ENCODE data around the gene LRRC8A.
"Not testable (repeated sequence)": the region's sequence is repeated elsewhere in the genome, so short reads cannot be mapped to it uniquely, and the experiment has no call there.

DNA sequence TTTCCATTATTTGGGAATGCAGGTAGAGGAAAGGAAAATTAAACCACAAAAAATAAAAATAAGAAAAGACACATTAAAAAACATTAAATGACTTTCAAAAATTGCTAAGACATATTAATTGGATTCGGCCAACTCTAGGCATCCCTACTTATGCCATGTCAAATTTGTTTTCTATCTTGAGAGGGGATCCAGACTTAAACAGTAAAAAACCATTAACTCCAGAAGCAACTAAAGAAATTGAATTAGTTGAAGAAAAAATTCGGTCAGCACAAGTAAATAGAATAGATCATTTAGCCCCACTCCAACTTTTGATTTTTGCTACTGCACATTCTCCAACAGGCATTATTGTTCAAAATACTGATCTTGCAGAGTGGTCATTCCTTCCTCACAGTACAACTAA is 29.3 kb upstream of the LRRC8A start:
- not testable (repeated sequence) for TF ChIP-seq POLR2AphosphoS5 (IDR thresholded peaks at IDR 0.05; ENCODE audit: low read depth, low read length); POLR2A (IDR thresholded peaks at IDR 0.05; ENCODE audit: borderline replicate concordance, extremely low read depth, insufficient read depth, insufficient read length); YY1 (IDR thresholded peaks at IDR 0.05; ENCODE audit: extremely low read depth, insufficient replicate concordance, low read depth, low read length); RAD21 (IDR thresholded peaks at IDR 0.05; ENCODE audit: low read depth); EZH2phosphoT487 (IDR thresholded peaks at IDR 0.05; ENCODE audit: borderline replicate concordance); EZH2 (IDR thresholded peaks at IDR 0.05); FOSL1 (IDR thresholded peaks at IDR 0.05; ENCODE audit: low read depth); SRF (IDR thresholded peaks at IDR 0.05; ENCODE audit: low read depth); CEBPB (IDR thresholded peaks at IDR 0.05; ENCODE audit: low read depth); EGR1 (IDR thresholded peaks at IDR 0.05; ENCODE audit: low read depth)
- TF ChIP-seq, protein P1, sequence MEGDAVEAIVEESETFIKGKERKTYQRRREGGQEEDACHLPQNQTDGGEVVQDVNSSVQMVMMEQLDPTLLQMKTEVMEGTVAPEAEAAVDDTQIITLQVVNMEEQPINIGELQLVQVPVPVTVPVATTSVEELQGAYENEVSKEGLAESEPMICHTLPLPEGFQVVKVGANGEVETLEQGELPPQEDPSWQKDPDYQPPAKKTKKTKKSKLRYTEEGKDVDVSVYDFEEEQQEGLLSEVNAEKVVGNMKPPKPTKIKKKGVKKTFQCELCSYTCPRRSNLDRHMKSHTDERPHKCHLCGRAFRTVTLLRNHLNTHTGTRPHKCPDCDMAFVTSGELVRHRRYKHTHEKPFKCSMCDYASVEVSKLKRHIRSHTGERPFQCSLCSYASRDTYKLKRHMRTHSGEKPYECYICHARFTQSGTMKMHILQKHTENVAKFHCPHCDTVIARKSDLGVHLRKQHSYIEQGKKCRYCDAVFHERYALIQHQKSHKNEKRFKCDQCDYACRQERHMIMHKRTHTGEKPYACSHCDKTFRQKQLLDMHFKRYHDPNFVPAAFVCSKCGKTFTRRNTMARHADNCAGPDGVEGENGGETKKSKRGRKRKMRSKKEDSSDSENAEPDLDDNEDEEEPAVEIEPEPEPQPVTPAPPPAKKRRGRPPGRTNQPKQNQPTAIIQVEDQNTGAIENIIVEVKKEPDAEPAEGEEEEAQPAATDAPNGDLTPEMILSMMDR (IDR thresholded peaks at IDR 0.05 in 2 of 3, conservative IDR thresholded peaks at IDR 0.05 in 1 of 3; ENCODE audit: borderline replicate concordance in 1 of 3, insufficient read depth in 1 of 3, low read depth in 2 of 3, low read length in 2 of 3) = not testable (repeated sequence)
- TF ChIP-seq, protein P2, sequence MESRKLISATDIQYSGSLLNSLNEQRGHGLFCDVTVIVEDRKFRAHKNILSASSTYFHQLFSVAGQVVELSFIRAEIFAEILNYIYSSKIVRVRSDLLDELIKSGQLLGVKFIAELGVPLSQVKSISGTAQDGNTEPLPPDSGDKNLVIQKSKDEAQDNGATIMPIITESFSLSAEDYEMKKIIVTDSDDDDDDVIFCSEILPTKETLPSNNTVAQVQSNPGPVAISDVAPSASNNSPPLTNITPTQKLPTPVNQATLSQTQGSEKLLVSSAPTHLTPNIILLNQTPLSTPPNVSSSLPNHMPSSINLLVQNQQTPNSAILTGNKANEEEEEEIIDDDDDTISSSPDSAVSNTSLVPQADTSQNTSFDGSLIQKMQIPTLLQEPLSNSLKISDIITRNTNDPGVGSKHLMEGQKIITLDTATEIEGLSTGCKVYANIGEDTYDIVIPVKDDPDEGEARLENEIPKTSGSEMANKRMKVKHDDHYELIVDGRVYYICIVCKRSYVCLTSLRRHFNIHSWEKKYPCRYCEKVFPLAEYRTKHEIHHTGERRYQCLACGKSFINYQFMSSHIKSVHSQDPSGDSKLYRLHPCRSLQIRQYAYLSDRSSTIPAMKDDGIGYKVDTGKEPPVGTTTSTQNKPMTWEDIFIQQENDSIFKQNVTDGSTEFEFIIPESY (IDR thresholded peaks at IDR 0.05; ENCODE audit: extremely low read depth, insufficient replicate concordance, low read length) = not testable (repeated sequence)
- TF ChIP-seq, protein P3, sequence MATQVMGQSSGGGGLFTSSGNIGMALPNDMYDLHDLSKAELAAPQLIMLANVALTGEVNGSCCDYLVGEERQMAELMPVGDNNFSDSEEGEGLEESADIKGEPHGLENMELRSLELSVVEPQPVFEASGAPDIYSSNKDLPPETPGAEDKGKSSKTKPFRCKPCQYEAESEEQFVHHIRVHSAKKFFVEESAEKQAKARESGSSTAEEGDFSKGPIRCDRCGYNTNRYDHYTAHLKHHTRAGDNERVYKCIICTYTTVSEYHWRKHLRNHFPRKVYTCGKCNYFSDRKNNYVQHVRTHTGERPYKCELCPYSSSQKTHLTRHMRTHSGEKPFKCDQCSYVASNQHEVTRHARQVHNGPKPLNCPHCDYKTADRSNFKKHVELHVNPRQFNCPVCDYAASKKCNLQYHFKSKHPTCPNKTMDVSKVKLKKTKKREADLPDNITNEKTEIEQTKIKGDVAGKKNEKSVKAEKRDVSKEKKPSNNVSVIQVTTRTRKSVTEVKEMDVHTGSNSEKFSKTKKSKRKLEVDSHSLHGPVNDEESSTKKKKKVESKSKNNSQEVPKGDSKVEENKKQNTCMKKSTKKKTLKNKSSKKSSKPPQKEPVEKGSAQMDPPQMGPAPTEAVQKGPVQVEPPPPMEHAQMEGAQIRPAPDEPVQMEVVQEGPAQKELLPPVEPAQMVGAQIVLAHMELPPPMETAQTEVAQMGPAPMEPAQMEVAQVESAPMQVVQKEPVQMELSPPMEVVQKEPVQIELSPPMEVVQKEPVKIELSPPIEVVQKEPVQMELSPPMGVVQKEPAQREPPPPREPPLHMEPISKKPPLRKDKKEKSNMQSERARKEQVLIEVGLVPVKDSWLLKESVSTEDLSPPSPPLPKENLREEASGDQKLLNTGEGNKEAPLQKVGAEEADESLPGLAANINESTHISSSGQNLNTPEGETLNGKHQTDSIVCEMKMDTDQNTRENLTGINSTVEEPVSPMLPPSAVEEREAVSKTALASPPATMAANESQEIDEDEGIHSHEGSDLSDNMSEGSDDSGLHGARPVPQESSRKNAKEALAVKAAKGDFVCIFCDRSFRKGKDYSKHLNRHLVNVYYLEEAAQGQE (IDR thresholded peaks at IDR 0.05; ENCODE audit: low read depth) = not testable (repeated sequence)
